Hematopoietic multipotent progenitor cell (in vitro differentiated cells): ENCODE results near the gene COQ9. TPM values are rescaled to one million over a fixed set of nuclear protein-coding genes. Genes with fewer than 3 reads are reported as not detected.

ENCODE experiments used
- DNase-seq, 3 donors: peaks; one replicate each; pipeline ENCODE4 v3.0.0-alpha.2; 2011 to 2015; ENCODE audit warnings: low read depth in 2 of 3, low spot score in 2 of 3
- total RNA-seq: library from RNA; depleted of rRNA; stranded (reverse); fragments of >200 nt; gene quantifications from one replicate; pipeline ENCODE4 v1.2.3, GENCODE V29; 2012

COQ9 gene
- total RNA-seq, 1 donor: 52.0 TPM

DNA sequence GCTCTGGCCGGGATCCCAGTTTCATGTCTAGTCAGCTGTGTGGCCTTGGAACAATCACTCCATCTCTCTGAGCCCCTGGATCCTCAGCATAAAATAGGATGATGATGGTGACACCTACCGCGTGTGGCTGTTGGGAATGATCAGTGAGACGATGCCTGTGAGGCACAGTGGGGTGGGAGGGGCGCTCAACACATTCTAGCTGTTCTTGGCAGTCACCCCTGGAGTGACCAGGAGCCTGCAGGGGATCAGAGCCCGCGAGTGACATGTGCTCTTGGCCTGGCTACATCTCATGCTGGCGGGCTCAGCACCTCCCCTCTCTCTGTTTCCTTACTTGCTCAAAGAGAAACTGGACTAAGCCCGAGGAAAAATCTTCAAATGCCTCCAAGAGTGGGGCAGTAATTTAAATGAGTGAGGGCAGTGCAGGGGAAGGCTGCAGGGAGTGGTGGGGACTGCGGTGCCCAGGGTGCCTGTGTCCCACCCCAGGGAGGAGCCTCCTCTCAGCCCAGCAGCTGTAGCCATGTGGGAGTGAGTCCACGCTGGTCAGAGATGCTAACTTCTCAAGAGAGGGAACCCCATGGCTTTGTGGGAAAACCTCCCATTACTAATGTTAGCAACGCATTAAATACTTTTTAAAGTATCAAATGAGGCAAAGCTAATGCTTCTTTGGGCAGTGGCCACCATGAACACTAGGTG is 62.1 kb downstream of the COQ9 start:
- DNase-seq: no peak

- DNase-seq: no peak
Measured at GRCh38 chr16:57510016-57510871, 63.0 kb downstream of the COQ9 start.

Other genes starting within 250 kb of the COQ9 start
- 57.4 TPM for gene ARL2BP, start 202.2 kb upstream of the COQ9 start, total RNA-seq
- gene PLLP, start 162.8 kb upstream of the COQ9 start, total RNA-seq: 0.27 TPM
- not detected for gene CCL22, start 88.7 kb upstream of the COQ9 start, total RNA-seq
- under 0.01 TPM for gene CX3CL1, start 75.0 kb upstream of the COQ9 start, total RNA-seq
- not detected for gene CCL17, start 42.7 kb upstream of the COQ9 start, total RNA-seq
- gene CIAPIN1, start 94 bp upstream of the COQ9 start, total RNA-seq: 33.4 TPM
- 126 TPM for gene POLR2C, start 15.2 kb downstream of the COQ9 start, total RNA-seq
- 17.0 TPM for gene DOK4, start 39.0 kb downstream of the COQ9 start, total RNA-seq
- 30.4 TPM for gene CCDC102A, start 89.1 kb downstream of the COQ9 start, total RNA-seq
- 15.9 TPM for gene ADGRG5, start 95.2 kb downstream of the COQ9 start, total RNA-seq
- gene ADGRG1, start 181.2 kb downstream of the COQ9 start, total RNA-seq: 93.2 TPM
- 2.7 TPM for gene ADGRG3, start 220.8 kb downstream of the COQ9 start, total RNA-seq
- gene DRC7, start 247.3 kb downstream of the COQ9 start, total RNA-seq: 0.54 TPM